GM19351 (cell line): ENCODE data around the gene GABBR1.
A peak's percentile ranks its signal among the peaks of the same experiment; 100 is the strongest.
"Not testable (repeated sequence)": the region's sequence is repeated elsewhere in the genome, so short reads cannot be mapped to it uniquely, and the experiment has no call there.

Source experiments
- ATAC-seq: cut with Tn5 transposase; IDR thresholded peaks from one replicate; pipeline ENCODE4 v1.9.1; 2021; ENCODE audit warnings: mild to moderate bottlenecking, moderate library complexity; ENCODE audit not compliant: unreplicated experiment

Gene GABBR1

GRCh38 chr6:29632789-29633533 lies at the start of gene GABBR1:
Gene GABBR1, minus strand, starts transcription at chr6:29633183. Its CDS starts 798 bp downstream, at chr6:29632385.
- peak; percentile 79 for ATAC-seq

GRCh38 chr6:29681811-29682210 lies 48.8 kb upstream of the GABBR1 start:
- ATAC-seq = no peak

GRCh38 chr6:29680904-29681303 lies 47.9 kb upstream of the GABBR1 start, which contains the start of gene ZFP57:
Gene ZFP57, minus strand, starts transcription at chr6:29681152. Its CDS starts 4,149 bp downstream, at chr6:29677003.
- no peak for ATAC-seq

- ATAC-seq = no peak
Observed at GRCh38 chr6:29680416-29680815, 47.4 kb upstream of the GABBR1 start.

- ATAC-seq = no peak
Observed at GRCh38 chr6:29679962-29680361, 47.0 kb upstream of the GABBR1 start.

- ATAC-seq = no peak
Observed at GRCh38 chr6:29678114-29678513, 45.1 kb upstream of the GABBR1 start.

- no peak for ATAC-seq
Observed at GRCh38 chr6:29676981-29677601, 44.1 kb upstream of the GABBR1 start.

- no peak for ATAC-seq
Observed at GRCh38 chr6:29675561-29675960, 42.6 kb upstream of the GABBR1 start.

GRCh38 chr6:29674008-29674407 lies 41.0 kb upstream of the GABBR1 start:
- ATAC-seq = no peak

- no peak for ATAC-seq
Observed at GRCh38 chr6:29673161-29673560, 40.2 kb upstream of the GABBR1 start.

- not testable (repeated sequence) for ATAC-seq
Observed at GRCh38 chr6:29672116-29672515, 39.1 kb upstream of the GABBR1 start.

GRCh38 chr6:29671026-29671425 lies 38.0 kb upstream of the GABBR1 start:
- ATAC-seq = no peak

GRCh38 chr6:29667158-29667557 lies 34.2 kb upstream of the GABBR1 start:
- no peak for ATAC-seq

- ATAC-seq = no peak
Observed at GRCh38 chr6:29666826-29667130, 33.8 kb upstream of the GABBR1 start.

- no peak for ATAC-seq
Observed at GRCh38 chr6:29665942-29666825, 33.2 kb upstream of the GABBR1 start.

GRCh38 chr6:29663300-29664042 lies 30.5 kb upstream of the GABBR1 start:
- ATAC-seq = no peak

GRCh38 chr6:29661502-29662141 lies 28.6 kb upstream of the GABBR1 start:
- not testable (repeated sequence) for ATAC-seq

GRCh38 chr6:29661071-29661470 lies 28.1 kb upstream of the GABBR1 start:
- ATAC-seq = no peak

GRCh38 chr6:29656798-29657197 lies 23.8 kb upstream of the GABBR1 start, which contains the start of gene MOG:
Gene MOG, plus strand, starts transcription at chr6:29657092. Its CDS starts 118 bp downstream, at chr6:29657210.
- ATAC-seq = no peak

- ATAC-seq = no peak
Observed at GRCh38 chr6:29656157-29656556, 23.2 kb upstream of the GABBR1 start.
